ENCODE results near the gene GPR183. TPM values are rescaled to one million over a fixed set of nuclear protein-coding genes. Genes with fewer than 3 reads are reported as not detected.
A peak's percentile ranks its signal among the peaks of the same experiment; 100 is the strongest.

Gene GPR183
- polyA plus RNA-seq, 3 donors from 2014 or later, result 63.2 to 154 (median 87.1) TPM

- H3K4me1 Mint-ChIP-seq, result peaks cover 85 to 95% of the 10 kb centered on the region in 2 donors
- peak overlapping the region in 3 of 6 donors; percentile 16 to 62 (median 44) for H3K27ac Mint-ChIP-seq
- no peak for DNase-seq
- no peaks in the 10 kb centered on the region for H3K9me3 Mint-ChIP-seq
- peaks cover 0 to 11% (median 10%) of the 10 kb centered on the region in 3 donors for H3K36me3 Mint-ChIP-seq
- peaks cover 0 to 8% (median 0%) of the 10 kb centered on the region in 3 donors for H3K27me3 Mint-ChIP-seq (ENCODE audit: low read depth in 3 of 3)
- no peak overlapping the region for H3K4me3 Mint-ChIP-seq
Measured at GRCh38 chr13:99278843-99279242, 28.4 kb downstream of the GPR183 start.

GRCh38 chr13:99278200-99278599 lies 29.0 kb downstream of the GPR183 start:
- H3K4me3 Mint-ChIP-seq, result peak overlapping the region; percentile 13 to 56 (median 33)

GRCh38 chr13:99277629-99278028 lies 29.6 kb downstream of the GPR183 start:
- Mint-ChIP-seq H3K4me1 (peaks cover 88 to 98% of the 10 kb centered on the region in 2 donors), H3K27ac (peak overlapping the region in 4 of 6 donors; percentile 17 to 86 (median 46)), H3K27me3 (ENCODE audit: low read depth in 3 of 3) (peaks cover 0 to 11% (median 0%) of the 10 kb centered on the region in 3 donors), H3K4me3 (peak overlapping the region in 1 of 5 donors; percentile 17), H3K36me3 (peaks cover 3 to 11% (median 10%) of the 10 kb centered on the region in 3 donors), H3K9me3 (peaks cover 0 to 4% (median 0%) of the 10 kb centered on the region in 6 donors)
- no peak for DNase-seq

More at GRCh38 chr13:99278200-99278599, 29.0 kb downstream of the GPR183 start:
- DNase-seq, result peak; percentile 36 to 43 (median 42)
- H3K9me3 Mint-ChIP-seq, result no peaks in the 10 kb centered on the region
- H3K36me3 Mint-ChIP-seq, result peaks cover 0 to 11% (median 10%) of the 10 kb centered on the region in 3 donors
- H3K4me1 Mint-ChIP-seq, result peaks cover 89 to 98% of the 10 kb centered on the region in 2 donors
- H3K27me3 Mint-ChIP-seq (ENCODE audit: low read depth in 3 of 3), result peaks cover 0 to 9% (median 0%) of the 10 kb centered on the region in 3 donors
- H3K27ac Mint-ChIP-seq, result peak overlapping the region in 3 of 6 donors; percentile 13 to 80 (median 51)

GRCh38 chr13:99276706-99277105 lies 30.5 kb downstream of the GPR183 start:
- Mint-ChIP-seq H3K27ac (peak overlapping the region in 4 of 6 donors; percentile 10 to 86 (median 41)), H3K9me3 (peaks cover 0 to 5% (median 0%) of the 10 kb centered on the region in 6 donors), H3K27me3 (ENCODE audit: low read depth in 3 of 3) (peaks cover 0 to 11% (median 0%) of the 10 kb centered on the region in 3 donors), H3K4me3 (peak overlapping the region in 1 of 5 donors; percentile 24), H3K4me1 (peaks cover 86 to 98% of the 10 kb centered on the region in 2 donors), H3K36me3 (peaks cover 4 to 11% (median 10%) of the 10 kb centered on the region in 3 donors)
- DNase-seq, result no peak

- peaks cover 0 to 5% (median 0%) of the 10 kb centered on the region in 6 donors for H3K9me3 Mint-ChIP-seq
- H3K4me3 Mint-ChIP-seq, result peak overlapping the region; percentile 2 to 59 (median 45)
- peaks cover 0 to 9% (median 0%) of the 10 kb centered on the region in 3 donors for H3K27me3 Mint-ChIP-seq (ENCODE audit: low read depth in 3 of 3)
- peaks cover 3 to 6% (median 4%) of the 10 kb centered on the region in 3 donors for H3K36me3 Mint-ChIP-seq
- peak; percentile 51 to 63 (median 57) for DNase-seq
- H3K27ac Mint-ChIP-seq, result peak overlapping the region; percentile 83 to 98 (median 90)
- H3K4me1 Mint-ChIP-seq, result peaks cover 76 to 100% of the 10 kb centered on the region in 2 donors
Measured at GRCh38 chr13:99275093-99275469, 32.1 kb downstream of the GPR183 start.

GRCh38 chr13:99273128-99273527 lies 34.1 kb downstream of the GPR183 start:
- Mint-ChIP-seq H3K36me3 (peaks cover 0 to 4% (median 4%) of the 10 kb centered on the region in 3 donors), H3K27me3 (ENCODE audit: low read depth in 3 of 3) (peaks cover 0 to 9% (median 0%) of the 10 kb centered on the region in 3 donors), H3K9me3 (peaks cover 0 to 5% (median 0%) of the 10 kb centered on the region in 6 donors), H3K4me1 (peaks cover 58 to 91% of the 10 kb centered on the region in 2 donors), H3K4me3 (peak overlapping the region; percentile 54 to 84 (median 71)), H3K27ac (peak overlapping the region; percentile 84 to 98 (median 95))
- DNase-seq, result peak; percentile 71 to 76 (median 75)

- Mint-ChIP-seq H3K27me3 (ENCODE audit: low read depth in 3 of 3) (peaks cover 0 to 8% (median 0%) of the 10 kb centered on the region in 3 donors), H3K4me3 (peak overlapping the region in 1 of 5 donors; percentile 2), H3K36me3 (peaks cover 0 to 4% (median 4%) of the 10 kb centered on the region in 3 donors), H3K4me1 (peaks cover 52 to 84% of the 10 kb centered on the region in 2 donors), H3K9me3 (peaks cover 0 to 5% (median 0%) of the 10 kb centered on the region in 6 donors), H3K27ac (peak overlapping the region; percentile 84 to 98 (median 95))
- DNase-seq, result no peak
Measured at GRCh38 chr13:99272481-99272880, 34.7 kb downstream of the GPR183 start.

GRCh38 chr13:99271249-99271648 lies 36.0 kb downstream of the GPR183 start:
- Mint-ChIP-seq H3K4me1 (peaks cover 43 to 72% of the 10 kb centered on the region in 2 donors), H3K4me3 (no peak overlapping the region), H3K9me3 (peaks cover 0 to 5% (median 0%) of the 10 kb centered on the region in 6 donors), H3K27ac (peak overlapping the region; percentile 52 to 98 (median 95)), H3K36me3 (peaks cover 0 to 4% (median 4%) of the 10 kb centered on the region in 3 donors), H3K27me3 (ENCODE audit: low read depth in 3 of 3) (peaks cover 0 to 8% (median 0%) of the 10 kb centered on the region in 3 donors)
- DNase-seq, result no peak

- no peak for DNase-seq
- Mint-ChIP-seq H3K4me3 (no peak overlapping the region), H3K27ac (peak overlapping the region in 5 of 6 donors; percentile 48 to 95 (median 78)), H3K36me3 (peaks cover 0 to 4% (median 4%) of the 10 kb centered on the region in 3 donors), H3K27me3 (ENCODE audit: low read depth in 3 of 3) (peaks cover 0 to 7% (median 0%) of the 10 kb centered on the region in 3 donors), H3K9me3 (peaks cover 0 to 5% (median 0%) of the 10 kb centered on the region in 6 donors), H3K4me1 (peaks cover 40 to 69% of the 10 kb centered on the region in 2 donors)
Measured at GRCh38 chr13:99270518-99270917, 36.7 kb downstream of the GPR183 start.

GRCh38 chr13:99269627-99270241 lies 37.5 kb downstream of the GPR183 start:
- Mint-ChIP-seq H3K9me3 (peaks cover 0 to 5% (median 0%) of the 10 kb centered on the region in 6 donors), H3K27ac (peak overlapping the region in 3 of 6 donors; percentile 35 to 87 (median 48)), H3K36me3 (peaks cover 0 to 4% (median under 1%) of the 10 kb centered on the region in 3 donors), H3K4me3 (no peak overlapping the region), H3K27me3 (ENCODE audit: low read depth in 3 of 3) (peaks cover 0 to 5% (median 0%) of the 10 kb centered on the region in 3 donors), H3K4me1 (peaks cover 35 to 69% of the 10 kb centered on the region in 2 donors)
- peak; percentile 32 to 43 (median 42) for DNase-seq

GRCh38 chr13:99268822-99269221 lies 38.4 kb downstream of the GPR183 start:
- no peak for DNase-seq
- Mint-ChIP-seq H3K27me3 (ENCODE audit: low read depth in 3 of 3) (peaks cover 0 to 5% (median 0%) of the 10 kb centered on the region in 3 donors), H3K36me3 (peaks cover 0 to 4% (median 0%) of the 10 kb centered on the region in 3 donors), H3K27ac (peak overlapping the region; percentile 22 to 64 (median 56)), H3K4me3 (no peak overlapping the region), H3K4me1 (peaks cover 34 to 69% of the 10 kb centered on the region in 2 donors), H3K9me3 (peaks cover 0 to 5% (median 0%) of the 10 kb centered on the region in 6 donors)

- H3K4me3 Mint-ChIP-seq, result no peak overlapping the region
- peaks cover 0 to 2% (median 0%) of the 10 kb centered on the region in 3 donors for H3K27me3 Mint-ChIP-seq (ENCODE audit: low read depth in 3 of 3)
Measured at GRCh38 chr13:99267927-99268326, 39.3 kb downstream of the GPR183 start.

GRCh38 chr13:99266827-99267226 lies 40.4 kb downstream of the GPR183 start:
- Mint-ChIP-seq H3K9me3 (no peaks in the 10 kb centered on the region), H3K36me3 (peaks cover 0 to 4% (median 0%) of the 10 kb centered on the region in 3 donors), H3K27ac (no peak overlapping the region), H3K27me3 (ENCODE audit: low read depth in 3 of 3) (peaks cover 0 to 2% (median 0%) of the 10 kb centered on the region in 3 donors), H3K4me3 (no peak overlapping the region), H3K4me1 (peaks cover 21 to 55% of the 10 kb centered on the region in 2 donors)
- no peak for DNase-seq

More at GRCh38 chr13:99267927-99268326, 39.3 kb downstream of the GPR183 start:
- no peak for DNase-seq
- Mint-ChIP-seq H3K36me3 (peaks cover 0 to 4% (median 0%) of the 10 kb centered on the region in 3 donors), H3K27ac (no peak overlapping the region), H3K9me3 (peaks cover 0 to 4% (median 0%) of the 10 kb centered on the region in 6 donors), H3K4me1 (peaks cover 30 to 66% of the 10 kb centered on the region in 2 donors)
